EH (cell line): Measurements from ENCODE around the gene DCLK2.

ENCODE experiments used
- DNase-seq: peaks from one replicate; pipeline ENCODE4 v3.0.0-alpha.2; 2015; ENCODE audit warnings: low read depth

DCLK2 gene

GRCh38 chr4:150078041-150078578, at the start of gene DCLK2:
Gene DCLK2, plus strand, starts transcription at chr4:150078445. Its CDS starts 583 bp downstream, at chr4:150079028.
- peak; percentile 95 for DNase-seq

- no peak for DNase-seq
Measured at GRCh38 chr4:150032541-150032940, 45.7 kb upstream of the DCLK2 start.

- DNase-seq, result peak; percentile 59
Measured at GRCh38 chr4:150033081-150033480, 45.2 kb upstream of the DCLK2 start.

GRCh38 chr4:150033901-150034300, 44.3 kb upstream of the DCLK2 start:
- DNase-seq, result peak; percentile 46

GRCh38 chr4:150037251-150037856, 40.9 kb upstream of the DCLK2 start:
- no peak for DNase-seq

GRCh38 chr4:150038335-150039076, 39.7 kb upstream of the DCLK2 start:
- no peak for DNase-seq

- DNase-seq, result no peak
Measured at GRCh38 chr4:150039274-150040127, 38.7 kb upstream of the DCLK2 start.

GRCh38 chr4:150044517-150044916, 33.7 kb upstream of the DCLK2 start:
- no peak for DNase-seq

GRCh38 chr4:150045410-150045809, 32.8 kb upstream of the DCLK2 start:
- DNase-seq, result no peak

- DNase-seq, result no peak
Measured at GRCh38 chr4:150046728-150047217, 31.5 kb upstream of the DCLK2 start.

- no peak for DNase-seq
Measured at GRCh38 chr4:150047546-150047945, 30.7 kb upstream of the DCLK2 start.

- DNase-seq, result no peak
Measured at GRCh38 chr4:150049682-150050081, 28.6 kb upstream of the DCLK2 start.

- DNase-seq, result no peak
Measured at GRCh38 chr4:150050566-150050965, 27.7 kb upstream of the DCLK2 start.

GRCh38 chr4:150051111-150051510, 27.1 kb upstream of the DCLK2 start:
- no peak for DNase-seq

GRCh38 chr4:150055467-150055866, 22.8 kb upstream of the DCLK2 start:
- no peak for DNase-seq

- peak; percentile 90 for DNase-seq
Measured at GRCh38 chr4:150056569-150056968, 21.7 kb upstream of the DCLK2 start.

- peak; percentile 43 for DNase-seq
Measured at GRCh38 chr4:150061086-150061776, 17.0 kb upstream of the DCLK2 start.

- DNase-seq, result peak; percentile 65
Measured at GRCh38 chr4:150063128-150063527, 15.1 kb upstream of the DCLK2 start.

GRCh38 chr4:150065740-150066139, 12.5 kb upstream of the DCLK2 start:
- no peak for DNase-seq

- DNase-seq, result no peak
Measured at GRCh38 chr4:150067859-150068258, 10.4 kb upstream of the DCLK2 start.

GRCh38 chr4:150068300-150068960, 9.8 kb upstream of the DCLK2 start:
- no peak for DNase-seq
